C4-2B (cell line): ENCODE data around the gene EPN2.

ENCODE experiments used
- H3K27ac ChIP-seq: fragments of 450-650 bp; 2 replicates; pipeline ENCODE4 v1.5.1; 2017
- ZFX ChIP-seq: fragments of 450-650 bp; IDR thresholded peaks from 2 replicates; pipeline ENCODE4 v1.6.1; 2017
- TF ChIP-seq, protein P1 (sequence below): fragments of 450-650 bp; conservative IDR thresholded peaks from 2 replicates; pipeline ENCODE4 v1.5.1; 2017; ENCODE audit warnings: mild to moderate bottlenecking

Gene EPN2

DNA sequence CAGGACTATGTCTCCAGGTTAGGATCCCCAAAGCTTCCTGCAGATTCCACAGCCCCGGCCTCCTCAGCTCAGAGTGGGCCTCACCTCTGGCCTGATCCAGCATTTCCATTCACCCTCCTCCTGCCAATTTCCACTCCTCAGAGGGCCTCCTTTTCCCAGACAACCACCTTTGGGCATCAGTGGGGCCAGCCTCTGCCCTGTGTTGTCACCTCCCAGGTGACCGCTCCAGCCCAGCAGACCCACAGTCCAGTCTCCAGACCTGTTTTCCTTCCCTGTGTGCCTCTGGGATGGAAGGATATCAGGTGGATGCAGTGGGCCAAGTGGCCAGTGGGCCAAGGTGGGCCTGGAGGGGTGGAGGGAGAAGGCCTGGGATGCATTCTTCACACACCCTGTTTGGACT is 92.7 kb downstream of the EPN2 start:
- H3K27ac ChIP-seq, result no peak overlapping the region
- no peak for TF ChIP-seq ZFX
- TF ChIP-seq, protein P1, sequence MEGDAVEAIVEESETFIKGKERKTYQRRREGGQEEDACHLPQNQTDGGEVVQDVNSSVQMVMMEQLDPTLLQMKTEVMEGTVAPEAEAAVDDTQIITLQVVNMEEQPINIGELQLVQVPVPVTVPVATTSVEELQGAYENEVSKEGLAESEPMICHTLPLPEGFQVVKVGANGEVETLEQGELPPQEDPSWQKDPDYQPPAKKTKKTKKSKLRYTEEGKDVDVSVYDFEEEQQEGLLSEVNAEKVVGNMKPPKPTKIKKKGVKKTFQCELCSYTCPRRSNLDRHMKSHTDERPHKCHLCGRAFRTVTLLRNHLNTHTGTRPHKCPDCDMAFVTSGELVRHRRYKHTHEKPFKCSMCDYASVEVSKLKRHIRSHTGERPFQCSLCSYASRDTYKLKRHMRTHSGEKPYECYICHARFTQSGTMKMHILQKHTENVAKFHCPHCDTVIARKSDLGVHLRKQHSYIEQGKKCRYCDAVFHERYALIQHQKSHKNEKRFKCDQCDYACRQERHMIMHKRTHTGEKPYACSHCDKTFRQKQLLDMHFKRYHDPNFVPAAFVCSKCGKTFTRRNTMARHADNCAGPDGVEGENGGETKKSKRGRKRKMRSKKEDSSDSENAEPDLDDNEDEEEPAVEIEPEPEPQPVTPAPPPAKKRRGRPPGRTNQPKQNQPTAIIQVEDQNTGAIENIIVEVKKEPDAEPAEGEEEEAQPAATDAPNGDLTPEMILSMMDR, result no peak

DNA sequence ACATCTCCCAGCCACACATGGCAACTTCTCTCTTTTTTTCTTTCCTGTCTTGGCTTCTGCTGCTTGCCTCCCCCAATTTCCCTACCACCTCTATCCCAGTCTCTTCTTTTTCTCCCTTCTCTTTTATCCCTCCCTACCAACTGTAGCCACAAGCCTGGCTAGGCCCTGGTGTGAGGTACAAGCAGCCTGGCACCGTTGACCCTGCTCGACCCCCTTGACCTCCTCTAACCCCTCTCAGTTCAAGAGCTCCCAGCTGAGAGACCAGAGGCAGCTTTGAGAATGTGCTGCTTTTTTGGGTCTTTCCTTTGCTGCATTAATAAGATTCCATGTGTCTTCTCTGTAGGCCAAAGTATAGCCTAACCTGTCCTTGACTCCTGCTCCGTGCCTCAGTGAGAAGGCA is 93.1 kb downstream of the EPN2 start:
- no peak for TF ChIP-seq ZFX
- TF ChIP-seq, protein P1, result no peak
- H3K27ac ChIP-seq, result no peak overlapping the region

DNA sequence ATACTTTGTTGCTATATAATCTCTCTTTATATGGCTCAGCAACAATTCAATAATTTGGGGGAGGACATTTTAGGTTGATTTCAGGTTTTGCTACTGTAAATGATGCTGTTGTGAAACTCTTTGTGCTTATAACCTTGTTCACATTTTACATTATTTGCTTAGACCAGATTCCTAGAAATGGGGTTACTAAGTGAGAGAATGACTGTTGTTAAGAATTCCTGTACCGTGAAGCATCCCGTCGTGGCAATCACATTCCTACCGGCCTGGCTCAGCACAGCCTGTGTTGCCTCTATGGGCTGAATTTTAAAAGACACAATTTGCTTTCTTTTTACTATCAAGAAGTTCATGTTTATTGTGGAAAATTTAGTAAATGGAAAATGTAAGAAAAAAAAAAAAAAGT is 94.0 kb downstream of the EPN2 start:
- H3K27ac ChIP-seq, result no peak overlapping the region
- TF ChIP-seq, protein P1, result no peak
- TF ChIP-seq ZFX, result no peak

DNA sequence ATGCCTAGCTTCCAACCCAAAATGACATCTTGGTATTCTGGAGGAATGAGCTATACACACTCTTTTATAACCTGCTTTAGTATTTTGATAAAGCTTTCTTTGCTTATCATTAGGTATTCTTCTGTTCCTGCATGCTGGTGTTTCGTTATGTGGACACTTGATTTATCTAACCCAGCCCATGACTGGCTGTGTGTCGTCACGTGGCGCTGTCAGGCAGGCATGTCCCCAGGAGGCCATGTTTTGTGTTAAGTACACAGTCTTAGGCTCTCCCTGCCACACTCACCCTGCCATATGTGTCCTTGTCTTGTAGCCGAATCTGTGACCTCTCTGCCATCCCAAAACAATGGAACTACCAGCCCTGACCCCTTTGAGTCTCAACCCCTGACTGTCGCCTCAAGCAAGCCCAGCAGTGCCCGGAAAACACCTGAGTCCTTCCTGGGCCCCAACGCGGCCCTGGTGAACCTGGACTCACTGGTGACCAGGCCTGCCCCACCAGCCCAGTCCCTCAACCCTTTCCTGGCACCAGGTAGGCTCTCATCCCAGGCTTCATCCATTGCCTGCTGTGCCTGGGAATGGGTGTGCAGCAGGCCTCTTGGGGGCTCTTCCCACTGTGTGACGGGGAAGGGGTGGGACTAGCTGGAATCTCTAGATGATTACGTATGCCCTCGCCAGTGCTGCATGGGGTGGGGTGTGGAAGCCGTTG is 94.5 kb downstream of the EPN2 start:
- no peak overlapping the region for H3K27ac ChIP-seq
- TF ChIP-seq ZFX, result no peak
- TF ChIP-seq, protein P1, result no peak

DNA sequence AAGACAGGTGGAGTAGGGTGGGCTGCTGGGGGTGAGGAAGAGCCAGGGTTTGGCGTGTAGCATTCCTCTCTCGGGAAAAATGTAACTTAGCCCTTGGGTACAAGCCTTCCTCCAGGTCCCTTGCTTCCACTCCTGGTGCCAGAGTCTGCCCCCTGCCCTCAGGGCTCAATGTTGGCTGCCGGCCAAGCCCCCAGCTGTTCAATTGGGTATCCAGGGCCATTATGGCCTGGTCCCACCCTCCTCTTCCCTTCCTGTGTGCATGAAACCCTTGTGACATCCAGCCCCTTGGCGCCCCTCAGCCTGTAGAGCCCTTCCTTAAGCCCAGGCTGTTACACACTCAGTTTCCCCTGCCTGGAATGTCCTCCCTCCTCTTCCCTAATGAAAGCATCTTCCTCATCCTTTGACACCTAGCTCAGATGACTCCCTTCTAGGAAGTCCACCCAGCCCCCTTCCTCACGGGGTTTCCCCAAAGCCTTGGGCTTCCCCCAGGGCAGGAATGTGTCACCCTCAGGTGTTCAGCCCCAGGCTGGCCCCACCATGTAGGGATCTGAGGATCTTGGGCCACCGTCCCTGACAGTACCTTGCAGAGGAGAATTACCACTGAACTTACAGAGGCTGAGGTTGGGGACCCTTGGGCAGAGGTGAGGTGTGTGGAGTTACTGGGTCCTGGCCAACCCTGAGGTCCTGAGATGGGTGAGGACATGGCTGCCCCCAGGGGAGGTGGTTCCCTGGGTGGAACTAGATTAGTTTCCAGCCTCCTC is 95.4 kb downstream of the EPN2 start:
- no peak for TF ChIP-seq ZFX
- TF ChIP-seq, protein P1, result no peak

DNA sequence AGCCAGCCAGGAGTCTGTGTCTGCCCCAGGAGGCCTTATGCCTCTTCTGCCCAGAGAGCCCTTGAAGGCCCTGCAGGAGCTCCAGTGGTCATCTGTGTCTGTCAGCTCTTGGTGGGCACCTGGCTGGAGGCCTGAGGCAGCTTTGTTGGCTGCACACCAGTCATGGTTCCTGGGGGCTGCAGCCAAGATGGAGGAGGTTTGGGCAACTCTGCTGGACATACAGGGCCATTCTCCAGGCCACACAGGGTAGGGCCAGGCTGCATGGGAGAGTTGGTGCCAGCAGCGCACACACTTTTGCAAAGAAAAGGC is 95.9 kb downstream of the EPN2 start:
- no peak for TF ChIP-seq ZFX
- TF ChIP-seq, protein P1, result no peak
- no peak overlapping the region for H3K27ac ChIP-seq

More for the DNA sequence above, 95.4 kb downstream of the EPN2 start:
- H3K27ac ChIP-seq, result no peak overlapping the region

DNA sequence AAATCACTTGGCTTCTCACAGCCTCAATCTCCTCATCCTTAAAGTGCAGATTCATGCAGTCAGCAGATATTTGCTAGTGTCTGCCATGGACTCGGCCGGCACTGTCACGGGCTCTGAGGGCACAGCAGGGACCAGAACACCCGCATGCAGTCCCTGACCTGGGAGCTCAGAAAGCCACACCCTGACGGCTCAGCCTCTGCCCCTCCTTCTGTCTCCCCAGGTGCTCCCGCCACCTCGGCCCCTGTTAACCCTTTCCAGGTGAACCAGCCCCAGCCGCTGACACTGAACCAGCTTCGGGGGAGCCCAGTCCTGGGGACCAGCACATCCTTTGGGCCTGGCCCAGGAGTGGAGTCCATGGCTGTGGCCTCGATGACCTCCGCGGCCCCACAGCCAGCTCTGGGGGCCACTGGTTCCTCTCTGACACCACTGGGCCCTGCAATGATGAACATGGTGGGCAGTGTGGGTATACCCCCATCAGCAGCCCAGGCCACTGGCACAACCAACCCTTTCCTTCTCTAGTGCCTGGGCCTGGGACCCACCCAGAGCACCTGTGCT is 96.6 kb downstream of the EPN2 start:
- no peak overlapping the region for H3K27ac ChIP-seq
- TF ChIP-seq, protein P1, result no peak
- TF ChIP-seq ZFX, result no peak
